Prostate gland (tissue), 2 donors: ENCODE data around the gene C11orf52. TPM values are rescaled to one million over a fixed set of nuclear protein-coding genes. Genes with fewer than 3 reads are reported as not detected.

Experiments
- DNase-seq: peaks from one replicate; pipeline ENCODE4 v3.0.0-alpha.2; 2019; ENCODE audit warnings: low spot score
- H3K27ac ChIP-seq, 2 donors: fragments of 200-600 bp; sonication (generic); 2 replicates each; pipeline ENCODE4 v1.5.1; 2017 to 2019
- H3K27me3 ChIP-seq: fragments of 200-600 bp; sonication (generic); replicated peaks from 2 replicates; pipeline ENCODE4 v1.5.1; 2019; ENCODE audit not compliant: insufficient read depth
- H3K36me3 ChIP-seq, 2 donors: fragments of 200-600 bp; sonication (generic); 1 replicate in 1 of 2; 2 replicates in 1 of 2; pipeline versions ENCODE4 v1.5.1 to v1.8.1; 2017 to 2019
- H3K4me1 ChIP-seq: fragments of 200-600 bp; sonication (generic); replicated peaks from 2 replicates; pipeline ENCODE4 v1.5.1; 2019
- H3K4me3 ChIP-seq, 2 donors: fragments of 200-600 bp; sonication (generic); 2 replicates each; pipeline ENCODE4 v1.5.1; 2017 to 2019
- H3K9me3 ChIP-seq: fragments of 200-600 bp; sonication (generic); 2 replicates; pipeline ENCODE4 v1.5.1; 2017
- POLR2A ChIP-seq: fragments of 450-650 bp; IDR thresholded peaks from one replicate; pipeline ENCODE4 v1.6.1; 2016; ENCODE audit warnings: antibody characterized with exemption, mild to moderate bottlenecking
- POLR2AphosphoS5 ChIP-seq: sonication (generic); formaldehyde crosslinking; IDR thresholded peaks from one replicate; pipeline ENCODE4 v1.6.1; 2017; ENCODE audit warnings: antibody characterized with exemption
- WGBS: methylation state at CpG from one replicate; pipeline ENCODE4 v1.1.5; 2018; 5-methylcytosine and 5-hydroxymethylcytosine counted together
- intact Hi-C: fragments of 100-400 bp; cut with DNase I; formaldehyde crosslinking; loops from one replicate; pipeline ENCODE4 v1.14.2; 2022
- total RNA-seq, 2 donors: library from RNA; depleted of rRNA; stranded (reverse); fragments of >200 nt; gene quantifications; one replicate each; pipeline ENCODE4 v1.1.0, GENCODE V29; 2016
- TF ChIP-seq, protein P1 (sequence below), 4 experiments: fragments of 200-600 bp in 2 of 4; fragments of 450-650 bp in 2 of 4; sonication (generic) in 2 of 4; IDR thresholded peaks; 1 replicate in 3 of 4; 2 replicates in 1 of 4; pipeline ENCODE4 v1.5.1; 2016 to 2019; ENCODE audit warnings: antibody characterized with exemption in 4 of 4, mild to moderate bottlenecking in 2 of 4, moderate library complexity in 2 of 4

Gene C11orf52
- total RNA-seq, 2 donors from 2014 or later: 13.2 to 31.5 TPM

- Histone ChIP-seq H3K27me3 (no peaks in the 10 kb centered on the region), H3K9me3 (no peaks in the 10 kb centered on the region), H3K4me1 (no peaks in the 10 kb centered on the region), H3K4me3 (peak overlapping the region; percentile 53 to 80), H3K27ac (peak overlapping the region; percentile 82 to 84), H3K36me3 (no peaks in the 10 kb centered on the region)
- intact Hi-C loops: no loop called here
- whole genome bisulfite sequencing: 53% methylated on average over 5 of the region's 5 CpGs
- TF ChIP-seq POLR2AphosphoS5: no peak
- no peak for TF ChIP-seq POLR2A
- TF ChIP-seq, protein P1, sequence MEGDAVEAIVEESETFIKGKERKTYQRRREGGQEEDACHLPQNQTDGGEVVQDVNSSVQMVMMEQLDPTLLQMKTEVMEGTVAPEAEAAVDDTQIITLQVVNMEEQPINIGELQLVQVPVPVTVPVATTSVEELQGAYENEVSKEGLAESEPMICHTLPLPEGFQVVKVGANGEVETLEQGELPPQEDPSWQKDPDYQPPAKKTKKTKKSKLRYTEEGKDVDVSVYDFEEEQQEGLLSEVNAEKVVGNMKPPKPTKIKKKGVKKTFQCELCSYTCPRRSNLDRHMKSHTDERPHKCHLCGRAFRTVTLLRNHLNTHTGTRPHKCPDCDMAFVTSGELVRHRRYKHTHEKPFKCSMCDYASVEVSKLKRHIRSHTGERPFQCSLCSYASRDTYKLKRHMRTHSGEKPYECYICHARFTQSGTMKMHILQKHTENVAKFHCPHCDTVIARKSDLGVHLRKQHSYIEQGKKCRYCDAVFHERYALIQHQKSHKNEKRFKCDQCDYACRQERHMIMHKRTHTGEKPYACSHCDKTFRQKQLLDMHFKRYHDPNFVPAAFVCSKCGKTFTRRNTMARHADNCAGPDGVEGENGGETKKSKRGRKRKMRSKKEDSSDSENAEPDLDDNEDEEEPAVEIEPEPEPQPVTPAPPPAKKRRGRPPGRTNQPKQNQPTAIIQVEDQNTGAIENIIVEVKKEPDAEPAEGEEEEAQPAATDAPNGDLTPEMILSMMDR (IDR thresholded peaks at IDR 0.05): no peak
- no peak for DNase-seq
Observed at GRCh38 chr11:111871693-111872161, 47.0 kb upstream of the C11orf52 start.

DNA sequence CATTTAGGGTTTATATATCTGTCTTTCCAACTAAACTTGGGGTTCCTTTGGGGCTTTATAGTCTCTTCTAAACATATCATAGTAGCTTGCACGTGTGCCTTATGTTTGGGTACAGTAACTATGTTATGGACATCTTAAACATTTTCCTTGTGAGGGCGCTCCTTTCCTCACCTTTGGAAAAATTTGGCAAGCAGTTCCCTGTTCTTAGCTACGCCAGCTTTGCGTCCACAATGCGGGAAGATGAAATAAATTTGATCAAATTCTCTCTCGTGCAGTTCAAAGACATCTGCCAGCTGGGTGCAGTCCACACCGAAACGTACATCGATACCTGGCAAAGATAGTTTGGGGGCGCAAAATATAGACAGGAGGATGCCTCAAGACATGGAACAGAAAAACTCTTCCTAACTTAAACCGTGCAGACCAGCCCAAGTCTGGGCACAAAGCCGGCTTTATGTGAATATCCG, 40.3 kb upstream of the C11orf52 start:
- H3K27ac ChIP-seq: peak overlapping the region; percentile 97
- no peaks in the 10 kb centered on the region for H3K4me1 ChIP-seq
- TF ChIP-seq POLR2AphosphoS5 (no peak), POLR2A (no peak)
- TF ChIP-seq, protein P1 (IDR thresholded peaks at IDR 0.05): no peak
- peak overlapping the region; percentile 47 to 55 for H3K4me3 ChIP-seq
- WGBS: 1% methylated on average over 13 of the region's 13 CpGs
- intact Hi-C loops: loop anchor here (2.0 to 5.0 kb wide), 3 partner anchors 49 to 209 kb away; partner anchors contain the start of genes SDHD and TIMM8B
- H3K27me3 ChIP-seq: no peaks in the 10 kb centered on the region
- no peaks in the 10 kb centered on the region for H3K9me3 ChIP-seq
- DNase-seq: no peak
- no peaks in the 10 kb centered on the region for H3K36me3 ChIP-seq

DNA sequence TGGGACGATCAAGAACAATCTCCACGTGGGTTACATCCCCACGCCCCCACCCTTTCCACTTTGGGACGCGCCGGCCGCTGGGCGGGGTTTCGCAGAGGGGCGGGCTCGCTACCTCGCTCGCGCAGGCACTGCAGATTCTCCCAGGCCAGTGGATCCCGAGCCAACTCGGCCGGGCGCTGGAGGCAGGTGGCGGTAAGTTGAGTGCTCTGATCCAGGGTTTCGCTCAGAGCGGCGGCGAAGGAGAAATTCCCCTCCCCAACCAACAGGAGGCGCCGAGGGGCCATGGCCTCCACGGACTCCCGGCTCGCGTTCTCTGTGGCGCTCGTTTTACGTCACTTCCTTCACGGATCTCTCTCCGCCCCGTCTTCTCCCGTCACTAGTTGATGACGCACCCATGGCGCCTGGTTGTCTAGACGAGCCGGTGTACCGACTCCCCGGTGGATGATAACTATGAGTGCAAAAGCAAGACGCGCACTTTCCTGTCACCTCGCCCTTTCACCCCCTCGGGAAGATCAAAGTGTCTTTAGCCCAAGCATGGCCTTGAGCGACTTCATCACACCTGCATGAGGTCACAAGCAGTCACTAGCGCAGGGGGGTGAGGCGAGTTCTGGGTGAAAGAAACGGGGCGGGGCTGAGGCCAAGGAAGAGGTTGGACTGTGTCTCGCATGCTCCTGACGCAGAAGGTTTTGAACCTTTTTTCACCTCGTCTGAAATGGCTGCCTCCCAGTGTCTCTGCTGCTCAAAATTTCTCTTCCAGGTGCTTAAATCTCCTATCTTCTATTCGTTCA, 39.7 kb upstream of the C11orf52 start, which contains the start of the genes CFAP68 and FDXACB1:
Gene CFAP68 (plus strand): TSS at position 693 of the 788 bp plus-strand sequence. CDS start 20 bp downstream, at position 713.
Gene FDXACB1 (minus strand): TSS at position 317 of the 788 bp plus-strand sequence. CDS start 33 bp downstream, at position 284.
- TF ChIP-seq POLR2AphosphoS5: peak; percentile 97
- peak; percentile 30 for TF ChIP-seq POLR2A
- TF ChIP-seq, protein P1 (IDR thresholded peaks at IDR 0.05): peak; percentile 93 to 100 (median 97)
- under 1% methylated on average over 55 of the region's 55 CpGs for WGBS

DNA sequence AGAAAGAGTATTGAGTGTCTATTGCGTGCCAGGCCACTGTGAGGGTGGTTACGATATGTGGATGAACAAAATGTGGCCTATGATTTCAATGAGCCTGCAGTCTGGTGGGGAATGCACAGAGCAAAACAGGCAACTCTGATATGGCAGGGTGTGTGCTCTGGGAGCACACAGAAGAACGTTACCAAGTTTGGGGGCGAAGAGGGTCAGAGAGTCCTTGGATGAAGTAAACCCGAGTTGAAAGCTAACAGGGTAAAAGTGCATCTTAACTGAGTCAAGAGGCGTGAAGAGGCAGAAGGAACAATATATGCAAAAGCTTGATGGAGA, 39.1 kb upstream of the C11orf52 start:
- no peaks in the 10 kb centered on the region for H3K27me3 ChIP-seq
- H3K9me3 ChIP-seq: no peaks in the 10 kb centered on the region
- intact Hi-C loops: loop anchor here (1.0 to 5.0 kb wide), 4 partner anchors 32 to 208 kb away; partner anchors contain the start of genes CRYAB, SDHD and TIMM8B
- H3K4me1 ChIP-seq: no peaks in the 10 kb centered on the region
- WGBS: 30% methylated on average over 6 of the region's 6 CpGs
- TF ChIP-seq, protein P1 (IDR thresholded peaks at IDR 0.05): no peak
- TF ChIP-seq POLR2AphosphoS5 (no peak), POLR2A (no peak)
- no peak for DNase-seq
- H3K27ac ChIP-seq: peak overlapping the region; percentile 97
- no peaks in the 10 kb centered on the region for H3K36me3 ChIP-seq
- H3K4me3 ChIP-seq: peak overlapping the region; percentile 47 to 55

More for the DNA sequence above, 39.7 kb upstream of the C11orf52 start, which contains the start of the genes CFAP68 and FDXACB1:
- no peaks in the 10 kb centered on the region for H3K9me3 ChIP-seq
- intact Hi-C loops: loop anchor here (1.0 to 5.0 kb wide), 4 partner anchors 32 to 208 kb away; partner anchors contain the start of genes CRYAB, SDHD and TIMM8B
- no peaks in the 10 kb centered on the region for H3K27me3 ChIP-seq
- H3K4me1 ChIP-seq: no peaks in the 10 kb centered on the region
- no peaks in the 10 kb centered on the region for H3K36me3 ChIP-seq
- H3K4me3 ChIP-seq: peak within 1 kb of the TSS; percentile 47 to 55
- H3K27ac ChIP-seq: peak within 1 kb of the TSS; percentile 97
- DNase-seq: peak; percentile 98
